DLD1 (cell line): ENCODE data around the gene DYDC1.
"Not testable (repeated sequence)": the region's sequence is repeated elsewhere in the genome, so short reads cannot be mapped to it uniquely, and the experiment has no call there.

Source experiments
- in situ Hi-C: cut with HindIII; loops from 2 replicates; pipeline ENCODE4 v1.10.0; 2017; ENCODE audit warnings: low sequenced_read_pairs

DYDC1 gene

DNA sequence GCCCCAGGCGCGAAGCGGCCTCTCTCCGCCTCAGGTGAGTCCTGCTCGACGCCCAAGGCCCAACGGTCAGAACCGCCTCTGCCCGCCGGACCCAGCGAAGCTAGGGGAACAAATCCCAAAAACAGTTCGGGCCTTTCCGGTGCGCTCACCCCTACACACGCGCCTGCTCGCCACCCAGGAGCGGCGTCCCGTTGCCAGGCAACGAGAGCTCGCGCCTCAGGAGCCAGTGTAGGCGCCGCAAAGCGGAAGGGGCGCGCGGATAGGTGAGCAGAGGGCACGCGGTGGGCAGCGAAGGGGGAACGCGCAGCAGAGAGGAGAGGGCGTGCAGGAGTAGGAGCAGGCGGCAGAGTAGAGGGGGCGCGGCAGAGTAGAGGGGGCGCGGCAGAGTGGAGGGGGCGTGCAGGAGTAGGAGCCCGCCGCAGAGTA lies at the start of gene DYDC1, which contains the start of gene DYDC2:
Gene DYDC1, minus strand, starts transcription at position 193 of the 426 bp plus-strand sequence. CDS start 4,154 bp downstream, outside the sequence.
Gene DYDC2, plus strand, starts transcription at position 219 of the 426 bp plus-strand sequence. CDS start 5,663 bp downstream, outside the sequence.
- in situ Hi-C loops = no loop called here

- in situ Hi-C loops = no loop called here
These were observed 49.6 kb upstream of the DYDC1 start for GRCh38 chr10:80406204-80406603.

GRCh38 chr10:80405626-80406025 lies 49.1 kb upstream of the DYDC1 start:
- in situ Hi-C loops = no loop called here

GRCh38 chr10:80405035-80405434 lies 48.5 kb upstream of the DYDC1 start:
- in situ Hi-C loops = no loop called here

DNA sequence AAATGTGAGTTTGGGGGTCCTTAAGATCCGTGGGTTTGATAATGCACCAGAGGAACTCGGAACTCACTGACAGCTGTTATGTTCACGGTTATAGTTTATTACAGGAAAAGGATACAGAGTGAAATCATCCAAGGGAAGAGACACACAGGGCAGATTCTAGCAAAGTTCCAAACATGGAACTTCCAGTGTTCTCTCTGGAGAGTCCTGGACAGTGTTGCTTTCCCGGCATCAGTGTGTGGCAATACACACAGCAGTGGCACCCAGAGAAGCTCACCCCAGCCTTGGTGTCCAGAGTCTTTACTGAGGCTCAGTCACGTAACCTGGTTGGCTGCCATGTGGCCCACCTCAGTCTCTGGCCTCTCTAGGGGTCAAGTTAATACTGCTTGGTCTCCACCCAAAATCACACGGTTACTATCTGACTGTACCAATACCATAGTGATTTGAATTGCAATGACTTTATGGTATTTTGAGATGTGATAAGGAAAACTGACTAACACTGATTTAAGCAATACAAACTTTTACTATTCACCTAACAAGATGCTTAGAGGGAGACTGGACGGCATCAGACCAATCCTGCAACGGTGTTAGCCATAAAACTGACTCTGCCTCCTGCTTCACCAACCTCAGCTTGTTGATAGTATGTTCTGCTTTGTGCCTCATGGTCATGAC lies 43.7 kb upstream of the DYDC1 start:
- in situ Hi-C loops = no loop called here

DNA sequence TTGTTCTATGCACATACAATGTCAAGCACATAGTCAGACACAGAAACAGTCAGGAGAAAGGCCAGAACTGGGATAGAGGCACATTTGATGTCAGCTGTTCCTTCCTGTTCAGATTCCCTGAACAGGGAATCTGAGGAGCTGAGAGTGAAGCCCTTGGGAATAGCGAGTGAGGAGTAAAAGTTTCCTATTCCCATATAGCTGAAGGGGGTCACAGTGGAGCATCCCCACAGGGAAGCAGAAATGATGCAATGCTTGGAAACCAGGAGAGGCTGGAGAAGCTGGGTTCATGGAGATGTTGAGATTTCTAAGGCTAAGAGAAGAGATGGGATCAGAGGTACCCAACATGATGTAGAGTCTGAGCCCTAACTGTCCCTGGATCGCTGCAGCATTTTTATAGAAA lies 40.5 kb upstream of the DYDC1 start:
- in situ Hi-C loops = no loop called here

DNA sequence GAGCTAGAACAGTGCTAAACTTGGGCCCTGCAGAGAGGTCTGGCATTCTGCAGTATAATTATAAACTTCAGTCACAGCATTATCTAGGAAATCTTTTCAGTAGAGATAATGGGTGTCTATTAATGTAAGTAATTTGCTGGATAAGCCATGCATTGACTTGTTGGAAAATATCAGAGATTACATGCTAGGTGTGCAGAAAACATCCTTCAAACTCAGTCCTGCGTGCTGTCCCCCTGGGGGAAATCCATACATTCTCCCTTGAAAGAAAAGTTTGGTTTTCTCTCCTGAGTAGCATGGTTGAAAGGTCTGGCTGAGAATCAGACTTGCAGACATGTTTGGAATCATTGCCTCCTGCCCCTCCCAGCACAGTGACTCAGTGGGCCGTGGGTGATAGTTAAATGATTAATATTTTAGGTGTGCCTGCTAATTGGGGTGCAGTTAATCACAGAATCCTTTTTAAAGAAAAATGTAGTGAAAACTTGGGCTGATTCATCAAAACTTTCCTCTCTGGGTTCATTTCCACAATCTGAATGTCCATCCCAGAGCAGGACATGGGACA lies 37.9 kb upstream of the DYDC1 start:
- in situ Hi-C loops = no loop called here

- in situ Hi-C loops = no loop called here
These were observed 35.7 kb upstream of the DYDC1 start for GRCh38 chr10:80392250-80392649.

DNA sequence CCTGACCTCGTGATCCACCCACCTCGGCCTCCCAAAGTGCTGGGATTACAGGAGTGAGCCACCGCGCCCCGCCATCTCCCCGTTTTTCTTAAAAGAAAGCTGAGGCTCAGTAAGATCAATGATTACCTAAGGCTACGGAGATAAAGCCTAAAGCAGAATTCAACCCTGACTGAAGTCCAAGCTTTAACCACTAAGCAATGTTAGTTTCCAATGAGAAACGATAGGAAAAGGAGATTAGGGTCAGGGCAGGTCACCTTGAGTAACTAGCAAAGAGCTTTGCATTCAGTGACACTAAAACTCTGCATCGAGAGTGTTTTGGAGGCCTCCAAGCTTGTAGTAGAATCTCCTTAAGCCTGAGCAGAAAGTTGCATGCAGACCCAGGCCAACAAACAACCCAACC lies 34.2 kb upstream of the DYDC1 start:
- in situ Hi-C loops = no loop called here

DNA sequence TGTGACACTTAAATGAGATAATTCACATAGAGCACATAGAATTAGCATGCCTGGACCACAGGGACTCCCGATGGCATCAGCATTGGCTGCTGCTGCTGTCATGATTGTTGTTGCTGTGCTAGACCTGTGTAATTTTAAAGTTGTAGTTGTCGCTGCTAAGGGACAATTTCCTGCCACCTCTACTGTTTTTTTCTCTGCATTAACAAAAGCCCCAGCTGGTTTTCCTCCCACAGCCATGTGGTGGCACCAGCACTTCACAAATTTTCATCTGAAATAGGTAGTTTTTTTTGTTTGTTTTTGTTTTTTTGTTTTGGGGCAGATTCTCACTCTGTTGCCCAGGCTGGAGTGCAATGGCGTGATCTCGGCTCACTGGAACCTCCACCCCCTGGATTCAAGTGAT lies 26.4 kb upstream of the DYDC1 start:
- in situ Hi-C loops = no loop called here

GRCh38 chr10:80380185-80380584 lies 23.6 kb upstream of the DYDC1 start:
- in situ Hi-C loops = no loop called here

GRCh38 chr10:80379701-80380100 lies 23.1 kb upstream of the DYDC1 start:
- in situ Hi-C loops = no loop called here

GRCh38 chr10:80373502-80373901 lies 16.9 kb upstream of the DYDC1 start:
- in situ Hi-C loops = no loop called here

GRCh38 chr10:80372675-80373074 lies 16.1 kb upstream of the DYDC1 start:
- in situ Hi-C loops = no loop called here

DNA sequence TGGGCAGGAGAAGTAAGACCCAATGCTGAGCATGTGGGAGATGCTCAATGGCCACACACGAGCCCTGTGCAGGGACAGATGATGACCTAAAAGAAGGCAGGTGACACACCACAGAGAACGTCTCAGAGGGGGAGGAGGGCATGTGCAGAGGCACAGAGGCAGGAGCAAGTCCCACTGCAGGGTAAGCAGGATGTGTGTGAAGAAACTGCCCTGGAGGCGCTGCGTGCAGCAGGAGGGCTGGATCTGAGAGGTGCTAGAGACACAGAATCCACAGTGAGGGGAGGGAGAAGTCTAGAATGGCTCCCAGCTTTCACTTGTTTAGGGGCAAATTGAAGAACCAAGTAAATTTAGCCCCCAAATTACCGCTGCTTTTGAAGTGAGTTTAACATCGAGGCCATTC lies 14.9 kb upstream of the DYDC1 start:
- in situ Hi-C loops = no loop called here

GRCh38 chr10:80365510-80365909 lies 9.0 kb upstream of the DYDC1 start:
- in situ Hi-C loops = no loop called here

DNA sequence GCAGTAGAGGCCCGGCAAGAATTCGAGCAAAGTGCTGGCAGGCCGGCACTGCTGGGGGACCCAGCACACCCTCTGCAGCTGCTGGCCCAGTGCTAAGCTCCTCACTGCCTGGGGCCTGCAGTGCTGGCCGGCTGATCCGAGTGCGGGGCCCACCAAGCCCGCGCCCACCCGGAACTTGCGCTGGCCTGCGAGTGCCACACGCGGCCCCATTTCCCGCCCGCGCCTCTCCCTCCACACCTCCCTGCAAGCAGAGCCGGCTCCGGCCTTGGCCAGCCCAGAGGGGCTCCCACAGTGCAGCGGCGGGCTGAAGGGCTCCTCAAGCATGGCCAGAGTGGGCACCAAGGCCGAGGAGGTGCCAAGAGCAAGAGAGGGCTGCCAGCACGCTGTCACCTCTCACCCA lies 3.1 kb upstream of the DYDC1 start:
- in situ Hi-C loops = no loop called here

DNA sequence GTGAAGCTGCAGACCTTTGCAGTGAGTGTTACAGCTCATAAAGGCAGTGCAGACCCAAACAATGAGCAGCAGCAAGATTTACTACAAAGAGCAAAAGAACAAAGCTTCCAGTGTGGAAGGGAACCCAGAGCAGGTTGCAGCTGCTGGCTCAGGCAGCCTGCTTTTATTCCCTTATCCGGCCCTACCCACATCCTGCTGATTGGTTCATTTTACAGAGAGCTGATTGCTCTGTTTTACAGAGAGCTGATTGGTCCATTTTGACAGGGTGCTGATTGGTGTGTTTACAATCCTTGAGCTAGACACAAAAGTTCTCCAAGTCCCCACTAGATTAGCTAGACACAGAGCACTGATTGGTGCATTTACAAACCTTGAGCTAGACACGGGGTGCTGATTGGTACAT lies 2.4 kb upstream of the DYDC1 start:
- in situ Hi-C loops = not testable (repeated sequence)

DNA sequence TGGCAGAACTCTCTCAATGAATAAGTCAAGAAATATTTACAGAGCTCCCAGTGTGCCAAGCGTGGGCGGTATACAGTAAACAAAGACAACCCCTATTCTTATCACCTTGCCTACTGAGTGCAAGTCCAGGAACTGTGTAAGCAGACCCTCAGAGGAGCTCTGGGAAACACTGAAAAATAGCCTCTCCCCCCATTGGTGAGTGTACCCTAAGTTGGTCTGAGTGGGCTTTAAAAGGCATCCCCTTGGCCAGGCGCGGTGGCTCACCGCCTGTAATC lies 1.2 kb upstream of the DYDC1 start:
- in situ Hi-C loops = no loop called here

DNA sequence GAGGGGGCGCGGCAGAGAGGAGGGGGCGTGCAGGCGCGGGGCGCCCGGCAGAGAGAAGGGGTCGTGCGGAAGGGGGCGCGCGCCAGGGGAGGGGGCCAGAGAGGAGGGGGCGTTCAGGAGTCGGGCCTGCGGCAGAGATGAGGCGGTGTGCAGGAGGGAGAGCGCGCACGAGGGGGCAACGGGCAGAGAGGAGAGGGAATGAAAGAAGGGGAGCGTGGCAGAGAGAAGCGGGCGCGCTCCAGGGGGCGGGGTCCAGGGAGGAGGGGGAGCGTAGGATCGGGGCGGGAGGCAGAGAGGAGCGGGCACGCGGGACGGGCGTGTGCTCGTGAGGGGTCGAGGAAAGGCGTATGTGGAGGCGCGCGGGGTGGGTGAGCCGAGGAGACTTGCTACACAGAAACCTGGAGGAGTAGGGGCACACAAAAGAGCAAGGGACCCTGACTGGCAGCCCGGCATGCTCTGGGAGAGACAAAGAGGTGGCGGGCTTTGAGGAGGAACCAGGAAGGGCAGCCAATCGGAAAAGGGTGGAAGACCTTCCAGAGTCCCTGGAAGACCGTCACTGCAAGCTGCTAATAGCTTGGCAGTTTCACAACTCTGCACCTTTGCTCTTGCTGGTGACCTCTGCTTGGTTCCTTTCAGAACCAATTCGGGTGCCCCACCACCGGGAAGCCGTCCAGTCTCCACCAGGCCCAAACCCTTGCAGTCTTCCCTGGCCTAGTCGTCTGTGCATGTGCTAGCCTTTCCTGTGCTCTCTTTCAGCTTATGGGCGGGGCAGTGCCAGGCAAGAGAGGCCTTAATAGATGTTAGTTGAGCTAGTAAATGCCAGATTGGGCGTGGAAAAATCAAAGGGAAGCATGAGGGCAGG lies 665 bp upstream of the DYDC1 start:
- in situ Hi-C loops = no loop called here

DNA sequence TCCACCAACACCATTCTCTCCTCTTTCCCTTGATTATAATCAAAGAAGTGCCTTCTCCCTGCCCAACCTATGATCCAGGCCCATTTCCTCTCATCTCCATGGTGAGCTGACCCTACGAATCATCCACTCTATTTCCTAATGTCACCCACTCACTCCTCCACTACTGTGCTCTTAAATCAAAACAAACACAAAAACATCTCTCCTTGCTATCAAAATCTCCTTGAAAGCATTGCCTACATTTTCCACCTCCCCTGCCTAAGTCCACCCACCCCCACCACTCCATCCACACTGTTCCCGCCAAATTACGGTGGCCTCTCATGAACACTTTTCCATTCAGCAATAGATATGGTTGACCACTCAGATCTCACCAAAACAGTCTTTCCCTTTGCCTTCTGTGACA lies 5.3 kb downstream of the DYDC1 start:
- in situ Hi-C loops = no loop called here

GRCh38 chr10:80350251-80350650 lies 6.3 kb downstream of the DYDC1 start:
- in situ Hi-C loops = no loop called here
